Nephron (organoid): ENCODE measurements around the gene PDGFA.

Source experiments
- H3K27ac Mint-ChIP-seq, 3 experiments: 2 replicates each; pipeline ENCODE4 v1.8.0; 2020; ENCODE audit warnings: mixed read lengths in 3 of 3, mild to moderate bottlenecking in 2 of 3, moderate library complexity in 1 of 3
- H3K27me3 Mint-ChIP-seq: 2 replicates; pipeline ENCODE4 v1.8.0; 2021; ENCODE audit warnings: low read depth, mild to moderate bottlenecking, moderate library complexity, mixed read lengths
- H3K36me3 Mint-ChIP-seq: 2 replicates; pipeline ENCODE4 v1.8.0; 2020; ENCODE audit warnings: low read depth, mixed read lengths
- H3K4me1 Mint-ChIP-seq: 2 replicates; pipeline ENCODE4 v1.8.0; 2020; ENCODE audit warnings: mixed read lengths
- H3K4me3 Mint-ChIP-seq, 3 experiments: 2 replicates each; pipeline ENCODE4 v1.8.0; 2020; ENCODE audit warnings: mild to moderate bottlenecking in 3 of 3, mixed read lengths in 3 of 3, moderate library complexity in 2 of 3
- H3K9me3 Mint-ChIP-seq: 2 replicates; pipeline ENCODE4 v1.8.0; 2020; ENCODE audit warnings: mixed read lengths
- TF ChIP-seq, protein P1 (sequence below), 3 experiments: fragments of 200-600 bp; sonication (generic); IDR thresholded peaks; one replicate each; pipeline ENCODE4 v1.5.0; 2021; ENCODE audit warnings: antibody characterized with exemption in 3 of 3; ENCODE audit not compliant: unreplicated experiment in 3 of 3

The PDGFA gene

DNA sequence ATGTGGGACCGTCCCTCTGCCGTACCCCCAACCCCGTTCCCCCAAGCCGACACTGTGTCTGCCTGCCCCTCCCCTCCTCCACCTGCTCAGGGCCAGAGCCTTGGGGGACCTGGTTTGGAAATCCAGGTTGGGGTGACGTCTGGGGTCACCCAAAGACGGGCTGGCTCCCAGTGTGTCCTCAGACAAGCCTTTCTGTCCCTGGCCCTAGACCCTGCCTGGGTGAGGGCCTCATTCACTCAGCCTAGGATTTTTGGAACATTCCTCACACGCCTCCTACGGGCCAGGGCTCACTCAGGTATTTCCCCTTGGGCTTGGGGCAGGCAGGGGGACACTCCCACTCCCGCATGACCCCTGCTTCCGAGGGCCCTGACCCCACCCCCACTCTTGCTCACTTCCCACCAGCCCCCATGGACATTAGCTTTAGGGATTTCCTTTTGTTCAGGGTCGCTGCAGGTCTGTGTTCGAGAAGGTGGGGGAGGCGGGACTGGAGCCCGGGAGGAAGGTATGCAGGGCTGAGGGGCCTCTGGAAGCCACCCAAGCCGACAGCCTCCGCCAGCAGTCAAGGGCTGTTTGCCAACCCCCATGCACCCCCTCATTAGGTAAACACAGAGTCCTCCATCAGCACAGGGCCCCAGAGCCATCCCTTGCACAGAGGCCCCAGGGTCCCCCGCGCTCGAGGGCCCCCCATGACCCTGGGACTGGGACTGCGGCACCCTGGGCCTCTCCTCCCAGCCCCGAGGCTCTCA lies 35.1 kb downstream of the PDGFA start:
- TF ChIP-seq, protein P1, sequence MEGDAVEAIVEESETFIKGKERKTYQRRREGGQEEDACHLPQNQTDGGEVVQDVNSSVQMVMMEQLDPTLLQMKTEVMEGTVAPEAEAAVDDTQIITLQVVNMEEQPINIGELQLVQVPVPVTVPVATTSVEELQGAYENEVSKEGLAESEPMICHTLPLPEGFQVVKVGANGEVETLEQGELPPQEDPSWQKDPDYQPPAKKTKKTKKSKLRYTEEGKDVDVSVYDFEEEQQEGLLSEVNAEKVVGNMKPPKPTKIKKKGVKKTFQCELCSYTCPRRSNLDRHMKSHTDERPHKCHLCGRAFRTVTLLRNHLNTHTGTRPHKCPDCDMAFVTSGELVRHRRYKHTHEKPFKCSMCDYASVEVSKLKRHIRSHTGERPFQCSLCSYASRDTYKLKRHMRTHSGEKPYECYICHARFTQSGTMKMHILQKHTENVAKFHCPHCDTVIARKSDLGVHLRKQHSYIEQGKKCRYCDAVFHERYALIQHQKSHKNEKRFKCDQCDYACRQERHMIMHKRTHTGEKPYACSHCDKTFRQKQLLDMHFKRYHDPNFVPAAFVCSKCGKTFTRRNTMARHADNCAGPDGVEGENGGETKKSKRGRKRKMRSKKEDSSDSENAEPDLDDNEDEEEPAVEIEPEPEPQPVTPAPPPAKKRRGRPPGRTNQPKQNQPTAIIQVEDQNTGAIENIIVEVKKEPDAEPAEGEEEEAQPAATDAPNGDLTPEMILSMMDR (IDR thresholded peaks at IDR 0.05; ENCODE audit: unreplicated experiment in 3 of 3) = no peak
- Mint-ChIP-seq H3K27me3 (peaks cover 26% of the 10 kb centered on the region), H3K4me1 (peaks cover 61% of the 10 kb centered on the region), H3K36me3 (peaks cover 9% of the 10 kb centered on the region), H3K4me3 (peak overlapping the region in 1 of 3 experiments; percentile 40), H3K27ac (peak overlapping the region; percentile 84 to 91 (median 90)), H3K9me3 (peaks cover 10% of the 10 kb centered on the region)

DNA sequence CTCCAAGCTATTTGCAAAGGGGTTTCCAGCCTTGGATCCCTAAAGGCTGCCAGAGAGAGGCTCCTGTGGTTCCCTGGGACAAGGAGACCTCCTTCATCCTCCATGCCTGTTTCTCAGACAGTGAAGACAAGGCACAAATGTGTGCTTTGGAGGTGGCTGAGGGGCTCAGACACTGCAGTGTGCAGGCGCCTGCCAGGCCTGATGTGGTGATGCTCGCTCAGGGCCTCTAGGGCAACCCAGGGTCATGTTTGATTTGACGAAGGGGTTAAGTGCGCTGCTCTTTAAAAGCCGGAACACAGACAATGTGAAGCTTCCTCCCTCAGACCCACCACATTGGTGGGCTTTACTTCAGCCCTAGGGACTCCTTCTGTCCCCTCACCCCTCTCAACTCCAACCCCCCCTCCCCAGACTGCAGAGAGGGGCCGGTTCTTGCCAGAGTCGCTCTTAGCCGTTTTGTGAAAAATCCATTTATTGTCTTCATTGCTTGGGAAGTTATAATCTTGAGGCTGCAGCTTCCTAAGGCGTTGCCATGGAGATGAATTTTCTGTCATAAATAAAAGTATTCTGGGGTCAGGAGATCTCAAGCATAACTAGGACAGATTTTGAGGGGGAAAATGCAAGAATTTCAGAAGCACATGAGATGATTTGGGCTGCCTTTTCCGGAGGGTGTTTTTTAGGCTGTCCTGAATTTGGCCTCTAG lies 35.8 kb downstream of the PDGFA start:
- Mint-ChIP-seq H3K4me1 (peaks cover 60% of the 10 kb centered on the region), H3K27ac (peak overlapping the region; percentile 84 to 91 (median 90)), H3K9me3 (peaks cover 10% of the 10 kb centered on the region), H3K4me3 (peak overlapping the region; percentile 33 to 40 (median 38)), H3K36me3 (peaks cover 9% of the 10 kb centered on the region), H3K27me3 (peaks cover 31% of the 10 kb centered on the region)
- TF ChIP-seq, protein P1 (IDR thresholded peaks at IDR 0.05; ENCODE audit: unreplicated experiment in 3 of 3) = no peak

DNA sequence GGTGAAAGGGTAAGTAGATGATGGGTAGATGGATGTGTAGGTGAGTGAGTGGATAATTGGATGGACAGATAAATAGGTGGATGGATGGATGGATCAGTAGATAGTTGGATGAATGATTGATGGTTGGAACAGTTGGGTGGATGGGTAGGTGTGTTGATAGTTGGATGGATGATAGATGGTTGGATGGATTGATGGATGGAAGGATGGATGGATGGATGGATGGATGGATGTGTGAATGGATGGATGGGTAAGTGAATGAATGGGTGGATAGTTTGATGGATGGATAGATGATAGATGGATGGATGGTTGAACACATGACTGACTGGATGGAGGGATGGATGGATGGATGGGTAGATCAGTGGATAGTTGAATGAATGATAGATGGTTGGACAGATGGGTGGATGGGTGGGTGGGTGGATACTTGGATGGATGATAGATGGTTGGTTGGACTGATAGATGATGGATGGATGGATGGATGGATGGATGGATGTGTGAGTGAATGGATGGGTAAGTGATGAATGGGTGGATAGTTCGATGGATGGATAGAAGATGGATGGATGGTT lies 37.0 kb downstream of the PDGFA start:
- H3K4me1 Mint-ChIP-seq = peaks cover 52% of the 10 kb centered on the region
- H3K9me3 Mint-ChIP-seq = peaks cover 10% of the 10 kb centered on the region
- peaks cover 35% of the 10 kb centered on the region for H3K27me3 Mint-ChIP-seq
- H3K4me3 Mint-ChIP-seq = peak overlapping the region in 1 of 3 experiments; percentile 64
- TF ChIP-seq, protein P1 (IDR thresholded peaks at IDR 0.05; ENCODE audit: unreplicated experiment in 3 of 3) = no peak
- peaks cover 9% of the 10 kb centered on the region for H3K36me3 Mint-ChIP-seq
- peak overlapping the region; percentile 28 to 51 (median 48) for H3K27ac Mint-ChIP-seq

DNA sequence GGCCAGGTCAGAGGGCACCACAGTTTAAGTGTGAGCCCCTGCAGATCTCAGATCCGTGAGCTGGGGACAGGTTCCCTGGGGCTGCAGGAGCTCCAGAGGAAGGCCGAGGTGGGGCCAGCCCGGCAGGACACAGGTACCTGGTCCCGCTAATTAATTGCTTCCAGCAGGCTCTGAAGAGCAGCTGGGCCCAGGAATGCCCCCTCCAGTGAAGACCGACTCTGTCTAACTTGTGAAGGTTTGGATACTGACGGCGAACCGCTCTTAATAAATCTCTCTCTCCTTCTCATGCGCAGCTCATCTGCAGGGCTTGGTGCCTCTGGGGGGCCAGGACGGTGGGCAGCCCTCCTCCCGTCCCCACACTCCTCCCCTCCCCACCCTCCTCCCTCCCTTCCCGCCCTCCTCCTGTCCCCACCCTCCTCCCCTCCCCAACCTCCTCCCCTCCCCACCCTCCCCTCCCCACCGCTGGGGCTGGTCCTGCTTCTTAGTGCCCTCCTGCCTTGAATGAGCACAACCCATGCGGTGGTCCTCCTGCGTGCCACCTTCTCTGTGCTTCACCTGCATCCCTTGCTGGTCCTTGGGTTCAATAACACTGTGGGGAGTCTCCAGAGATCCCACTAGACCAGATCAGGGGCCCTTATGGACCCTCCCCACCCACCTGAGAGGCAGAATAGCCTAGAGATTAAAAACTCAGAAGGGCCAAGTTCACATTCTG lies 38.3 kb downstream of the PDGFA start:
- H3K27me3 Mint-ChIP-seq = peaks cover 35% of the 10 kb centered on the region
- peaks cover 10% of the 10 kb centered on the region for H3K9me3 Mint-ChIP-seq
- no peak overlapping the region for H3K4me3 Mint-ChIP-seq
- no peak overlapping the region for H3K27ac Mint-ChIP-seq
- H3K4me1 Mint-ChIP-seq = peaks cover 43% of the 10 kb centered on the region
- TF ChIP-seq, protein P1 (IDR thresholded peaks at IDR 0.05; ENCODE audit: unreplicated experiment in 3 of 3) = no peak
- peaks cover 9% of the 10 kb centered on the region for H3K36me3 Mint-ChIP-seq

DNA sequence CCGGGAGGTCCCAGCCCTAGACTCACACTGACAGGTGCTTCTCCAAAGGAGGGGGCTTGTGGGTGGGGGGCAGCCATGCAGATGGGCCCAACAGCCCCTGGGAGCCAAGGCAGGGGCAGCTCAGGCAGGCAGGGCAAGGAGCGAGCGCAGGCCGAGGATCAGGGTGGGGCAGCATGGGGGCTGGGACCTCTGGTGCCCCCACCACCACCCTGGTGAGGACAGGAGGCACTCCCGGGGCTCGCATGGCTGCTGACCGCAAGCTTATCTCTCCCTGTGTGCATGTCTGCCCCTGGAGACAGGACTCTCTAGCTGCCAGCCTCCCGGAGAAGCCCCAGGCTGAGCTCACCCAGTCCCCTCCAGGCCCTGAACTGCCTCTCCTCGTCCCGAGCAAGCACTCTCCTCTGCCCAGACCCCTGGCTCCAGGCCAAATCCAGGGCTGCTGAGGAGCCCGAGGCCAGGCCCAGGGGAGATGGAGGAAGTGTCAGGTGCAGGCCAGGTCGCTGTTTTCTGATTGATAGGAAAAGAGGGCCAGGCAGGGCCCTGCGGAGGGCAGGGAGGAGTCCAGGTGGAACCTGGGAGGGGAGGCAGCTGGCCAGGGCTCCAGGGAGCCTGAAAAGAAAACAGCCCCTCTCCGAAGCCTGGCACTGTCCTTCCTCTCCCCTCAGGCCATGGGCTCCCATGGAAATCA lies 39.0 kb downstream of the PDGFA start:
- Mint-ChIP-seq H3K9me3 (peaks cover 10% of the 10 kb centered on the region), H3K36me3 (peaks cover 9% of the 10 kb centered on the region), H3K4me3 (no peak overlapping the region), H3K4me1 (peaks cover 37% of the 10 kb centered on the region), H3K27ac (no peak overlapping the region), H3K27me3 (peaks cover 32% of the 10 kb centered on the region)
- TF ChIP-seq, protein P1 (IDR thresholded peaks at IDR 0.05; ENCODE audit: unreplicated experiment in 3 of 3) = no peak
